WTC11 (cell line): Measurements from ENCODE around the gene COPZ1.

Source experiments
- ATF1 ChIP-seq: sonication (generic); formaldehyde crosslinking; IDR thresholded peaks from 2 replicates; pipeline ENCODE4 v1.8.1; 2023; ENCODE audit warnings: mild to moderate bottlenecking, moderate library complexity, missing genetic modification reagents
- ETV6 ChIP-seq: sonication (generic); formaldehyde crosslinking; IDR thresholded peaks from 2 replicates; pipeline ENCODE4 v1.8.1; 2022; ENCODE audit warnings: mild to moderate bottlenecking, missing genetic modification reagents
- TF ChIP-seq, protein P1 (sequence below): fragments of 200-600 bp; IDR thresholded peaks from 2 replicates; pipeline ENCODE4 v1.8.0; 2022; ENCODE audit warnings: antibody characterized with exemption

DNA sequence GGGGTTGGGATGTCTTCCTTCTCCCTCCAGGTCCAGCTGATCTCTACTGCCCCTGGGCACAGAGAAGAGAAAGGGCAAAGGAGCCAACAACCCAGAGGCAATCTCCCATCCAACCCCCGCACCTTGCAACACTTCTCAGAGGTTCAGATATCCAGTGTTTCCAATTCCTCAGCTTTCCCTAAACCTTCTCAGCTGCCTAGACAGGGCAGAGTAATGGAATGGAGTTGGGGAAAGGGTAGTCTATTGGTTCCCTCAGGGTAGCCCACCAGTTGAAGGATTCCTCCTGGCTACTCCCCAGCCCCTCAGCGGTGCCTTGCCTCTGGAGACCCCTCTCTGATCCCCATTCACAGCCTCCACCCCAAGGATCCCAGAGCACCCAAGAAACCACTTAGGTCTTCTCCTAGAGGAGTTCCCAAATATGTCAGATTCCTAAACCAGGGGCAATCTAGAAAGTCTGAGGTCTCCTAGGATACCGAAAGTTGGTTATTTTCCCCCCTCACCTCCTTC, 24.7 kb upstream of the COPZ1 start:
- TF ChIP-seq, protein P1, sequence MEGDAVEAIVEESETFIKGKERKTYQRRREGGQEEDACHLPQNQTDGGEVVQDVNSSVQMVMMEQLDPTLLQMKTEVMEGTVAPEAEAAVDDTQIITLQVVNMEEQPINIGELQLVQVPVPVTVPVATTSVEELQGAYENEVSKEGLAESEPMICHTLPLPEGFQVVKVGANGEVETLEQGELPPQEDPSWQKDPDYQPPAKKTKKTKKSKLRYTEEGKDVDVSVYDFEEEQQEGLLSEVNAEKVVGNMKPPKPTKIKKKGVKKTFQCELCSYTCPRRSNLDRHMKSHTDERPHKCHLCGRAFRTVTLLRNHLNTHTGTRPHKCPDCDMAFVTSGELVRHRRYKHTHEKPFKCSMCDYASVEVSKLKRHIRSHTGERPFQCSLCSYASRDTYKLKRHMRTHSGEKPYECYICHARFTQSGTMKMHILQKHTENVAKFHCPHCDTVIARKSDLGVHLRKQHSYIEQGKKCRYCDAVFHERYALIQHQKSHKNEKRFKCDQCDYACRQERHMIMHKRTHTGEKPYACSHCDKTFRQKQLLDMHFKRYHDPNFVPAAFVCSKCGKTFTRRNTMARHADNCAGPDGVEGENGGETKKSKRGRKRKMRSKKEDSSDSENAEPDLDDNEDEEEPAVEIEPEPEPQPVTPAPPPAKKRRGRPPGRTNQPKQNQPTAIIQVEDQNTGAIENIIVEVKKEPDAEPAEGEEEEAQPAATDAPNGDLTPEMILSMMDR, result no peak
- no peak for TF ChIP-seq ETV6 (CRISPR knock-in tag)
- TF ChIP-seq ATF1 (CRISPR knock-in tag), result no peak
